Right renal cortex interstitium (tissue), 3 donors: ENCODE measurements around the gene BAIAP2. TPM values are rescaled to one million over a fixed set of nuclear protein-coding genes. Genes with fewer than 3 reads are reported as not detected.
"Not testable (repeated sequence)": the region's sequence is repeated elsewhere in the genome, so short reads cannot be mapped to it uniquely, and the experiment has no call there.

Experiments
- DNase-seq, 3 donors: peaks; one replicate each; pipeline ENCODE4 v3.0.0-alpha.2; 2013; ENCODE audit warnings: low read depth in 3 of 3, low spot score in 2 of 3
- polyA plus RNA-seq, 3 donors: library from polyadenylated mRNA; unstranded; fragments of 120-200 nt; gene quantifications; one replicate each; pipeline ENCODE4 v1.2.1, GENCODE V29; 2013; ENCODE audit not compliant: insufficient read length in 3 of 3

BAIAP2 gene
- polyA plus RNA-seq, 3 donors, result 34.8 to 40.4 (median 36.6) TPM

- DNase-seq, result no peak
Measured at GRCh38 chr17:81153340-81153803, 118.4 kb downstream of the BAIAP2 start.

DNA sequence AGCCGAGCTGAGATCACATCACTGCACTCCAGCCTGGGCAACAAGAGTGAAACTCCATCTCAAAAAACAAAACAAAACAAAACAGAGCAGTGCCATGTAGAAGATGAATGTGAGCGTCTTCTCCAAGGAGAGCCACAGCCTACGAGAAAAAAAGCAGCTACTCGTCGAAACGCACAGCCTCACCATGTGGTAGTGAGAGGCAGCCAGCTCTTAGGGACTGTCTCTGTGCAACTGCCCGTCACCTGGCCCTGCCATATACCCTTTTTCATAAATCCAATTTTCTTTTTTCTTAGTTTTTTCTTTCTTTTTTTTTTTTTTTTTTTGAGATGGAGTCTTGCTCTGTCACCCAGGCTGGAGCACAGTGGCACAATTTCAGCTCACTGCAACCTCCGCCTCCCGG, 119.1 kb downstream of the BAIAP2 start:
- DNase-seq, result not testable (repeated sequence)

- no peak for DNase-seq
Measured at GRCh38 chr17:81154961-81155360, 120.0 kb downstream of the BAIAP2 start.

GRCh38 chr17:81156866-81157805, 122.2 kb downstream of the BAIAP2 start:
- DNase-seq, result no peak

- DNase-seq, result no peak
Measured at GRCh38 chr17:81157848-81158687, 123.1 kb downstream of the BAIAP2 start.

DNA sequence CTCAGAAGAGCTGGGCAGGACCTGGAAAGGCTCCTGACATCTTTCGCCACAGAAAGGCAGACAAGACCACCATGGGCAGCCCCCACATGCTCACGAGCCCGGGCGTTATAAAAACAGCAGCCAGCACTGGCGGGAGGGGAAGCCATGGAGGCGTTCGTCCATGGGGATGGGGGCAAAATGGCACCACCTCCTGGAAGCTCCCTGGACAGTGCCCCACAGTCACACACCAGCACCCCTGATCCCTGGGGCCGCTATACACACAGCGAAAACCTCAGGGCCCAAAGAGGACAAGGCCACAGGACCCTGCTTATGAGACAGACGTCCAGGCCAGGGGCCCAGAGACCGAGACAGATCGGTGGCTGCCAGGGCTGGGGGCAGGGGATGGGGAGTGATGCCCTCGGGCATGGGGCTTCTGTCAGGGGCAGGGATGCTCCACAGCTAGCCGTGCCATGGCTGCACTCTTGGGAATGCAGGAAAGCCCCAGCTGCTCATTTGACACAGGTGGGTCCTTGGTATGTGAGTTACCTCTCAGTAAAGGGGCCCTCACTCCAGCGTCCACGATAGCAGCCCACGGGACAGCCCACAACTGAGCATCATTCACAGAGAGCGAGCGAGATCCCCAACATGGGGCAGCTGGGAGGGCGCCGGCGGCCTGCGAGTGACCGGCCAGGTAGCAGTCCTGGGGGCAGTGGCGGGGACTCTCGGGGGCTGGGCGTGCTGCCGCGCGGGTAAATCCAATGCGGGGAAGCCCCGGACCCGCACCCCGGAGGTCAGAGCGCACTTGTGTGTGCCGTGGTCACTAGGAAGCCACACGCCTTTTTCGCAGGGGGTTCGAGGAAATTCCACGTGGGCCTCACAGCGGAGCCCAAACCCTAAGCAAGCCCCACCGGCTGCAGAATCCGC, 124.0 kb downstream of the BAIAP2 start:
- no peak for DNase-seq

DNA sequence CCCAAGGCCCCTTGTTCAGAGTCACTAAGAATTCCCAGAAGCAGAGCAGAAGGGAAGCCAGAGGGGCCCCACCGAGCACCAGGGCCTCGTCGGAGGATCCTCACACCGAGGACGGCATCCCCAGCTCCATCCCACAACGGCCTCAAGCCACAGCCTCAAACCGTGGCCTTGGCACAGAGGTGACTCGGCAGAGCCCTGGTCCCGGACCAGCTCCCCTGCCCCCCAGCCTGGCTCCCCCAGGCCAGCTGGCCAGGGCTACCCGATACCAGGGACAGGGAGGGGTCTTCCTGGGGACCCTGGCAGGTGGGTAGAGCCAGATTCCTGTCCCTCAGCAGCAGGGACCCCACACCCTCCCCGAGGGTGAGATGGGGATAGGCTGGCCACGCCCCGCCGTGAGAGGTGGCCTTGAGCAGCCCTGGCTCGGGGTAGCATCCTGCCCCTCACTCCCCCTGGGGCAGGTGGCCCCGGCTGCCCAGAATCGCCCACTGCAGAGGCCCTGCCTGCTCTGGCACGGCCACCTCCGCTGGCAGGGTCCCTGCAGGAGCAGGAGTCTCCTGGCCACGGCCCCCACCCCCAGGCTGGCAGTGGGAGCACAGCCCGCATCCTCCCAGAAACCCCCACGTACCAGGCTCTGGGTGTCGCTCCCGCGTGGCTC, 124.8 kb downstream of the BAIAP2 start:
- DNase-seq, result no peak

DNA sequence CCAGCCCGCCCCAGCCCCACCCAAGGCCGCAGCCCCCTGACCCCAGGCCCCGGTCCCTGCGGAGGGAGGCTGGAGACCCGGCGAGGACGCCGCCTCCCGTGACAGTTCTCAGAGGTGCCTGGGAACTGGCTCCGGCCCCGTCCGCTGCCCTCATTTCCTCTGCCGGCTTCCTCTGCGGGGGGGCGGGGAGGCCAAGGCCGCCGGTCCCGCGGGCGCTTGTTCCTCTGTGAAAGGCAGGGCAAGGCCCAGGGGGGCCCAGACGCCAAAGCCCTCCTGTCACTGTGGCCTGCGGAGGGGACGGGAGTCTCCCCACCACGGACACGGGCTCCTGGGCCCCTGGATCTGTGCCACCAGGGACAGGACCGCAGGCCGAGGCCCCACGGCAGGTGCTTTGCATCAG, 125.4 kb downstream of the BAIAP2 start:
- DNase-seq, result no peak

DNA sequence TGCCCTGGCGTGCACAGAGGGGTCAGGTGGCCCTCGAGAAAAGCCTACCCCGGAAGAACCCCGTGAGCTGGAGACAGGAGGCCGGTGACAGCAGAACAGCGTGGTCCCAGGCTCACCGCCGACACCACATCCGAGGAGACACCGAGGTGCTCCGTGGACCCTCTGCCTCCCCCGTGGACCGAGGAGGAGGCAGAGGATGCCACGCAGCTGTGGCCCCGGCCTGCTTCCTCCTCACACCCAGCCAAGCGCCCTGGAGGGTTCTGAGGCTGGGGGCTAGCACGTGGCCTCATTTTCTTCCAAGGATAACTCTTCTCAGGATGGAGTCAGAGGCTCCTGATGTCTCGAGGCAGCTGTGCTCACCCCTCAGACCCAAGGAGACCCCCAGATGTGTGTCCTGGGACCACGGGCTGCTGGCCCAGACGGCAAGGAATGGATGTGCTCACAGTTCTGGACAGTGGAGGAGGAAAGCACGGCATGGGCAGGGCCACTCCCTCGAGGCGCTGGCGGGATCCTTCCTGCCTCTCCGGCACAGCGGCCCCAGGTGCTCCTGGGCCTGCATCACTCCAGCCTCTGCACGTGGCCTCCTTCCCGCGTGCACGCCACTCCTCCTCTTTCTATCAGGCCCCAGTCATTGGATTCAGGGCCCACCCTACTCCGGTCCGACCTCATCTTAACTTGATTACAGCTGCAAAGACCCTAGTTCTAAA, 125.9 kb downstream of the BAIAP2 start:
- no peak for DNase-seq

GRCh38 chr17:81161536-81161935, 126.6 kb downstream of the BAIAP2 start:
- DNase-seq, result no peak

DNA sequence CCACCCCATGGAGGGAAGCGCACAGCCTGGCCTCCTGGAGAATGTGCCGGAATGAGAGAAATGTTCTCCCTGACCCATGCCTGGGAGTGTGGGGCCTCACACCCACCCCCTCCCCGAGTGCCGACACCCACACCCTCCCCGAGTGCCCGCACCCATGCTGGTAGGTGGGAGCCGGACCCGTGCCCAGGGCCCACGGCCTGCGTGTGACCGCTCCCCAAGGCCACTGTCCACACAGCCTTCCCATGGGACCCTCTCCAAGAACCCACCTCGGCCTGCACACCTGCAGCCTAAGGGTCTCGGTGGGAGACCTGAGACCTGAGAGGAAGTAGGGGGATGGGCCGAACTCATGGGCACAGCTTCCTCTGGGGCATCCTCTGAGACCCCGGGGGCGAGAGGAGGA, 127.0 kb downstream of the BAIAP2 start:
- DNase-seq, result no peak

GRCh38 chr17:81162491-81162890, 127.5 kb downstream of the BAIAP2 start:
- DNase-seq, result no peak

GRCh38 chr17:81163051-81163695, 128.2 kb downstream of the BAIAP2 start:
- DNase-seq, result no peak

- no peak for DNase-seq
Measured at GRCh38 chr17:81163703-81164370, 128.9 kb downstream of the BAIAP2 start.

- DNase-seq, result no peak
Measured at GRCh38 chr17:81164371-81165245, 129.7 kb downstream of the BAIAP2 start.

GRCh38 chr17:81165246-81166032, 130.5 kb downstream of the BAIAP2 start, which contains the start of gene PVALEF:
Gene PVALEF, plus strand, starts transcription at chr17:81165507. Its CDS starts 15,720 bp downstream, at chr17:81181227.
- DNase-seq, result no peak
